A549 treated with CORT108297 at 1 μM for 4 hours (cell line): ENCODE results near the gene ASIC5. TPM values are rescaled to one million over a fixed set of nuclear protein-coding genes. Genes with fewer than 3 reads are reported as not detected.

Source experiments
- total RNA-seq: library from RNA; stranded (reverse); fragments of 200-300 nt; extraction: Qiagen RNA extraction; gene quantifications from 5 replicates; pipeline ENCODE4 v1.2.3, GENCODE V29; 2022

Gene ASIC5, protein sequence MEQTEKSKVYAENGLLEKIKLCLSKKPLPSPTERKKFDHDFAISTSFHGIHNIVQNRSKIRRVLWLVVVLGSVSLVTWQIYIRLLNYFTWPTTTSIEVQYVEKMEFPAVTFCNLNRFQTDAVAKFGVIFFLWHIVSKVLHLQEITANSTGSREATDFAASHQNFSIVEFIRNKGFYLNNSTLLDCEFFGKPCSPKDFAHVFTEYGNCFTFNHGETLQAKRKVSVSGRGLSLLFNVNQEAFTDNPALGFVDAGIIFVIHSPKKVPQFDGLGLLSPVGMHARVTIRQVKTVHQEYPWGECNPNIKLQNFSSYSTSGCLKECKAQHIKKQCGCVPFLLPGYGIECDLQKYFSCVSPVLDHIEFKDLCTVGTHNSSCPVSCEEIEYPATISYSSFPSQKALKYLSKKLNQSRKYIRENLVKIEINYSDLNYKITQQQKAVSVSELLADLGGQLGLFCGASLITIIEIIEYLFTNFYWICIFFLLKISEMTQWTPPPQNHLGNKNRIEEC
- total RNA-seq: not detected in 5 replicates

GRCh38 chr4:155866177-155866576, at the start of gene ASIC5:
TSS of gene ASIC5 (minus strand) at chr4:155866277. CDS start at chr4:155866226, 51 bp downstream.

GRCh38 chr4:155903453-155903852, 37.4 kb upstream of the ASIC5 start, which contains the start of gene TDO2:
TSS of gene TDO2 (plus strand) at chr4:155903696. CDS start at chr4:155903759, 63 bp downstream.

Other genes with a start within 250 kb of the ASIC5 start
- not detected in 5 replicates for gene GUCY1A1, start 199.4 kb downstream of the ASIC5 start, total RNA-seq
- gene GUCY1B1, start 107.3 kb downstream of the ASIC5 start, total RNA-seq: 0.18 to 0.38 TPM (median 0.25 TPM) in 5 replicates
- 0.43 to 1.2 TPM (median 0.90 TPM) in 5 replicates for gene TDO2, start 37.4 kb upstream of the ASIC5 start, total RNA-seq
- gene CTSO, start 87.6 kb upstream of the ASIC5 start, total RNA-seq: 0.74 to 1.2 TPM (median 0.96 TPM) in 5 replicates